Prostate gland (tissue), 2 donors: ENCODE results near the gene COL16A1. TPM values are rescaled to one million over a fixed set of nuclear protein-coding genes. Genes with fewer than 3 reads are reported as not detected.

Experiments used
- DNase-seq: peaks from one replicate; pipeline ENCODE4 v3.0.0-alpha.2; 2019; ENCODE audit warnings: low spot score
- H3K27ac ChIP-seq, 2 donors: fragments of 200-600 bp; sonication (generic); 2 replicates each; pipeline ENCODE4 v1.5.1; 2017 to 2019
- H3K27me3 ChIP-seq: fragments of 200-600 bp; sonication (generic); replicated peaks from 2 replicates; pipeline ENCODE4 v1.5.1; 2019; ENCODE audit not compliant: insufficient read depth
- H3K36me3 ChIP-seq, 2 donors: fragments of 200-600 bp; sonication (generic); 1 replicate in 1 of 2; 2 replicates in 1 of 2; pipeline versions ENCODE4 v1.5.1 to v1.8.1; 2017 to 2019
- H3K4me1 ChIP-seq: fragments of 200-600 bp; sonication (generic); replicated peaks from 2 replicates; pipeline ENCODE4 v1.5.1; 2019
- H3K4me3 ChIP-seq, 2 donors: fragments of 200-600 bp; sonication (generic); 2 replicates each; pipeline ENCODE4 v1.5.1; 2017 to 2019
- H3K9me3 ChIP-seq: fragments of 200-600 bp; sonication (generic); 2 replicates; pipeline ENCODE4 v1.5.1; 2017
- POLR2A ChIP-seq: fragments of 450-650 bp; IDR thresholded peaks from one replicate; pipeline ENCODE4 v1.6.1; 2016; ENCODE audit warnings: antibody characterized with exemption, mild to moderate bottlenecking
- POLR2AphosphoS5 ChIP-seq: sonication (generic); formaldehyde crosslinking; IDR thresholded peaks from one replicate; pipeline ENCODE4 v1.6.1; 2017; ENCODE audit warnings: antibody characterized with exemption
- WGBS: methylation state at CpG from one replicate; pipeline ENCODE4 v1.1.5; 2018; 5-methylcytosine and 5-hydroxymethylcytosine counted together
- intact Hi-C: fragments of 100-400 bp; cut with DNase I; formaldehyde crosslinking; loops from one replicate; pipeline ENCODE4 v1.14.2; 2022
- total RNA-seq, 2 donors: library from RNA; depleted of rRNA; stranded (reverse); fragments of >200 nt; gene quantifications; one replicate each; pipeline ENCODE4 v1.1.0, GENCODE V29; 2016
- TF ChIP-seq, protein P1 (sequence below), 4 experiments: fragments of 200-600 bp in 2 of 4; fragments of 450-650 bp in 2 of 4; sonication (generic) in 2 of 4; IDR thresholded peaks; 1 replicate in 3 of 4; 2 replicates in 1 of 4; pipeline ENCODE4 v1.5.1; 2016 to 2019; ENCODE audit warnings: antibody characterized with exemption in 4 of 4, mild to moderate bottlenecking in 2 of 4, moderate library complexity in 2 of 4

The COL16A1 gene
- total RNA-seq, 2 donors from 2014 or later, result 45.3 to 89.4 TPM

DNA sequence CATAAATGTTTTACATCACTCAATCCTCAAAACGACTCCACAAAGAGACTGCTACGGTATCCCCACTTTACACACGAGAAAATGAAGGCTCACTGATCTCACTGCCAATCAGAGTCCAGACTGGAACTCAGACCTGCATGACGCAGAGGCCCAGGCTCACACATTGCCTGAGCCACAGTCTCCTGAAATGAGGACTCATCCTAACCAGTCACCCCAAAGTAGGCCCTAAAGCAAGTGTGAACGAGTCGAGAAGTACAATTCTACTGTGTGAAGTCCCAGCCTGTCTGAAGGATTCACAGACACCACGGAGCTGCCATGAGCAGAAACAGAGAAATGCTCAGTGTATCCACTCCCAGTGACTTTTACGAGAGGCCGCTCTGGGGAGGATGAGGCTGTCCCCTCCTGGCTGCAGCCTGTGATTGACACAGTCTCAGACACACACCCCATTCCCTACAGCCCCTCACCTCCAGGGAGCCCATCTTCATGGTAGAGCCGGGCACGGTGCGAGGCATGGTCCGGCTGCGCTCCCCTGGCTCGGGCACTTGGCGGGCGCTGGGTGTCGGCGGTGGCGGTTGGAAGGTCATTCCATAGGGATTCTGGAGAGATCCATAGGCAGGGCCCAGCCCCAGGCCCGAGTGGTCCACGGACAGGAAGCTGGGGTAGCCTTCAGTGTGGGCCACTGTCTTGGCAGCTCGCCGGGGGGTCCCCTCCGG lies 26.7 kb upstream of the COL16A1 start:
- Histone ChIP-seq H3K36me3 (no peaks in the 10 kb centered on the region), H3K27ac (no peak overlapping the region), H3K4me3 (no peak overlapping the region), H3K4me1 (no peaks in the 10 kb centered on the region), H3K9me3 (no peaks in the 10 kb centered on the region), H3K27me3 (no peaks in the 10 kb centered on the region)
- TF ChIP-seq, protein P1, sequence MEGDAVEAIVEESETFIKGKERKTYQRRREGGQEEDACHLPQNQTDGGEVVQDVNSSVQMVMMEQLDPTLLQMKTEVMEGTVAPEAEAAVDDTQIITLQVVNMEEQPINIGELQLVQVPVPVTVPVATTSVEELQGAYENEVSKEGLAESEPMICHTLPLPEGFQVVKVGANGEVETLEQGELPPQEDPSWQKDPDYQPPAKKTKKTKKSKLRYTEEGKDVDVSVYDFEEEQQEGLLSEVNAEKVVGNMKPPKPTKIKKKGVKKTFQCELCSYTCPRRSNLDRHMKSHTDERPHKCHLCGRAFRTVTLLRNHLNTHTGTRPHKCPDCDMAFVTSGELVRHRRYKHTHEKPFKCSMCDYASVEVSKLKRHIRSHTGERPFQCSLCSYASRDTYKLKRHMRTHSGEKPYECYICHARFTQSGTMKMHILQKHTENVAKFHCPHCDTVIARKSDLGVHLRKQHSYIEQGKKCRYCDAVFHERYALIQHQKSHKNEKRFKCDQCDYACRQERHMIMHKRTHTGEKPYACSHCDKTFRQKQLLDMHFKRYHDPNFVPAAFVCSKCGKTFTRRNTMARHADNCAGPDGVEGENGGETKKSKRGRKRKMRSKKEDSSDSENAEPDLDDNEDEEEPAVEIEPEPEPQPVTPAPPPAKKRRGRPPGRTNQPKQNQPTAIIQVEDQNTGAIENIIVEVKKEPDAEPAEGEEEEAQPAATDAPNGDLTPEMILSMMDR (IDR thresholded peaks at IDR 0.05), result no peak
- no peak for TF ChIP-seq POLR2A
- WGBS, result 81% methylated on average over 25 of the region's 25 CpGs
- DNase-seq, result no peak
- intact Hi-C loops, result no loop called here

DNA sequence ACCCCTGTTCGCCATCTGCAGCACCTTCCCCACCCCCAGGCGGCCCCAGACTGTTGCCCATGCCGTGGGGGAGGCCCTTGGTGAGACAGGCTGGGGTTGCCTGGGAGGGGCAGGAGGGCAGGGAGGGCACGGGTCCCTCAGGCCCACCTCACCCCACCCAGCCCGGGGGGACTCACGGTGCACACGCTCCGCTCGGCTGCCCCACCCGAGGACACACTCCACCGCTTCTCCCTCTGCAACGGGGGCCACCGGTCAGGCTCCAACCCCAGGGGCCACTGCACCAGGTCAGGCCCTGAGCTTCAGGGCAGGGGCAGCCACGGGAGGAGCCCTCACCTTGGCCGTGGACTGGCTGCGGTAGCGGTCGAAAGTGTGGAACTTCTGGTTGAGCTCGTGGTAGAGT lies 24.0 kb upstream of the COL16A1 start:
- intact Hi-C loops, result no loop called here
- DNase-seq, result no peak
- TF ChIP-seq, protein P1 (IDR thresholded peaks at IDR 0.05), result no peak
- TF ChIP-seq POLR2AphosphoS5 (no peak), POLR2A (no peak)
- Histone ChIP-seq H3K36me3 (no peaks in the 10 kb centered on the region), H3K27ac (no peak overlapping the region), H3K4me1 (no peaks in the 10 kb centered on the region), H3K9me3 (no peaks in the 10 kb centered on the region), H3K27me3 (no peaks in the 10 kb centered on the region), H3K4me3 (no peak overlapping the region)
- WGBS, result 84% methylated on average over 14 of the region's 19 CpGs

DNA sequence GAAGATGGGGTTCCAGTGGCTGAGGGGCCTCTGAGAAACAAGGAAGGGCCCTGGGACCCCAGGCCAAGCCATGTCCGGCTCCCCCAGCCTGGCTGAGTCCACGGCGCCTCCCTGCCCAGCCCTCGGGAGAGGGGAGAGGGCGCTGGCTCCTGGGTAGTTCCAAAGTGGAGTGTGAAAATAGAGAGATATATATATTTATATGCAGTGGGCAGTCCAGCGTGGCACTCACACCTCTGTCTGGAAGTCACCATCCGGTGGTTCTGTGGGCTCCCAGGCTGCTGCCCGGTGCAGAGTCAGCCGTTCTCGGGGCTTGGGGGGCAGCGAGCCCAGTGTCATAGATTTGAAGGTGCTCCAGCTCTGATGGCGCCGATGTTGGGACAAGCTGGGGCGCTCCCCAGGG lies 23.4 kb upstream of the COL16A1 start:
- no peaks in the 10 kb centered on the region for H3K4me1 ChIP-seq
- no peak overlapping the region for H3K4me3 ChIP-seq
- H3K27me3 ChIP-seq, result no peaks in the 10 kb centered on the region
- no peak overlapping the region for H3K27ac ChIP-seq
- TF ChIP-seq POLR2AphosphoS5 (no peak), POLR2A (no peak)
- TF ChIP-seq, protein P1 (IDR thresholded peaks at IDR 0.05), result no peak
- H3K9me3 ChIP-seq, result no peaks in the 10 kb centered on the region
- no peaks in the 10 kb centered on the region for H3K36me3 ChIP-seq
- intact Hi-C loops, result no loop called here
- DNase-seq, result no peak
- 95% methylated on average over 14 of the region's 14 CpGs for WGBS

DNA sequence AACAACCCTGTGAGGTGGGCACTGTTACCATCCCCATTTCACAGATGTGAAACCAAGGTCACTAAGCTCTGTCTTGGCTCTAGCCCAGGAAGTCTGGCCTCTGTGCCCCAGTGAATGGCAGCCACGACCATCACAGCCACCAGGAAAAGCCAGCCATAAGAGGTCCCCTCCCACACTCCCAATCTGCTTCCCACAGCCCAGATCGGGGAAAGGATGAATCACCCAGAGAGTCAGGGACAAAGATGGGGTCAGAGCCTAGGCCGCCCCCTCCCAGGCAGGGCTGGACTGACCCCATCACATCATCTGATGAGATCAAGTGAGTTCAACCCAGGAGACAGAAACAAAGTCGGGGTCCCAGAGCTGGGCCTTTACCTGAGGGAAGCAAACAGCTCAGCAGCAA lies 22.9 kb upstream of the COL16A1 start:
- TF ChIP-seq, protein P1 (IDR thresholded peaks at IDR 0.05), result no peak
- TF ChIP-seq POLR2A (no peak), POLR2AphosphoS5 (no peak)

More for the DNA sequence above, 22.9 kb upstream of the COL16A1 start:
- Histone ChIP-seq H3K27me3 (no peaks in the 10 kb centered on the region), H3K4me1 (no peaks in the 10 kb centered on the region), H3K4me3 (no peak overlapping the region), H3K9me3 (no peaks in the 10 kb centered on the region), H3K27ac (no peak overlapping the region), H3K36me3 (no peaks in the 10 kb centered on the region)
- DNase-seq, result no peak
- intact Hi-C loops, result no loop called here
- WGBS, result 76% methylated on average over 4 of the region's 4 CpGs
